DOHH2 (cell line): ENCODE results near the gene FOXP2.

Source experiments
- H3F3A ChIP-seq: fragments of 200-600 bp; sonication (generic), shearing (Covaris generic); 2 replicates; pipeline ENCODE4 v1.6.0; 2016; ENCODE audit warnings: antibody characterized with exemption, mild to moderate bottlenecking; ENCODE audit not compliant: control insufficient read depth, insufficient read depth
- H3K27ac ChIP-seq: fragments of 200-600 bp; sonication (generic); 2 replicates; pipeline ENCODE4 v1.5.1; 2014; ENCODE audit warnings: low read depth, mild to moderate bottlenecking, low read length, moderate library complexity
- H3K27me3 ChIP-seq: fragments of 200-600 bp; sonication (generic); 2 replicates; pipeline ENCODE4 v1.6.1; 2014; ENCODE audit warnings: mild to moderate bottlenecking, low read length, mixed read lengths; ENCODE audit not compliant: control insufficient read depth
- H3K36me3 ChIP-seq: fragments of 200-600 bp; sonication (generic); 2 replicates; pipeline ENCODE4 v1.6.1; 2014; ENCODE audit warnings: mild to moderate bottlenecking, low read length, moderate library complexity, mixed read lengths; ENCODE audit not compliant: control insufficient read depth
- H3K4me1 ChIP-seq: fragments of 200-600 bp; sonication (generic); 2 replicates; pipeline ENCODE4 v1.6.1; 2014; ENCODE audit warnings: mild to moderate bottlenecking, low read length, mixed read lengths; ENCODE audit not compliant: control insufficient read depth
- H3K4me2 ChIP-seq: fragments of 200-600 bp; sonication (generic); 2 replicates; pipeline ENCODE4 v1.6.0; 2014; ENCODE audit warnings: mild to moderate bottlenecking, low read length, moderate library complexity
- H3K4me3 ChIP-seq: fragments of 200-600 bp; sonication (generic); 2 replicates; pipeline ENCODE4 v1.5.1; 2014; ENCODE audit warnings: mild to moderate bottlenecking, low read length, mixed read lengths
- H3K79me2 ChIP-seq: fragments of 200-600 bp; sonication (generic); 2 replicates; pipeline ENCODE4 v1.6.1; 2014; ENCODE audit warnings: mild to moderate bottlenecking, low read length, mixed read lengths; ENCODE audit not compliant: control insufficient read depth
- H3K9me2 ChIP-seq: fragments of 200-600 bp; sonication (generic); replicated peaks from 2 replicates; pipeline ENCODE4 v1.6.1; 2014; ENCODE audit warnings: mild to moderate bottlenecking, low read length, mixed read lengths; ENCODE audit not compliant: control insufficient read depth
- H3K9me3 ChIP-seq: fragments of 200-600 bp; sonication (generic); 2 replicates; pipeline ENCODE4 v1.6.1; 2014; ENCODE audit warnings: antibody characterized with exemption, low read length, mixed read lengths; ENCODE audit not compliant: control insufficient read depth, insufficient read depth
- H4K20me1 ChIP-seq: fragments of 200-600 bp; sonication (generic); 2 replicates; pipeline ENCODE4 v1.6.0; 2014; ENCODE audit warnings: low read depth, mild to moderate bottlenecking, antibody characterized with exemption, low read length, moderate library complexity; ENCODE audit not compliant: control insufficient read depth, insufficient read depth
- CTCF ChIP-seq: fragments of 200-600 bp; sonication (generic); IDR thresholded peaks from one replicate; pipeline ENCODE4 v1.5.1; 2014; ENCODE audit warnings: antibody characterized with exemption, mild to moderate bottlenecking, low read depth, low read length; ENCODE audit not compliant: poor library complexity, severe bottlenecking
- EZH2phosphoT487 ChIP-seq: fragments of 200-600 bp; sonication (generic); IDR thresholded peaks from 2 replicates; pipeline ENCODE4 v1.6.1; 2017; ENCODE audit warnings: borderline replicate concordance, mild to moderate bottlenecking, antibody characterized with exemption, low read length, moderate library complexity, mixed read lengths

The FOXP2 gene

GRCh38 chr7:114417290-114417689 is 2.7 kb downstream of the FOXP2 start:
- Histone ChIP-seq H4K20me1 (no peaks in the 10 kb centered on the region), H3K36me3 (no peaks in the 10 kb centered on the region)

GRCh38 chr7:114418117-114418516 is 3.5 kb downstream of the FOXP2 start:
- H3F3A ChIP-seq: no peaks in the 10 kb centered on the region
- no peaks in the 10 kb centered on the region for H3K4me1 ChIP-seq
- no peak overlapping the region for H3K4me3 ChIP-seq
- no peaks in the 10 kb centered on the region for H4K20me1 ChIP-seq
- H3K4me2 ChIP-seq: no peak overlapping the region
- H3K27ac ChIP-seq: no peak overlapping the region
- no peaks in the 10 kb centered on the region for H3K79me2 ChIP-seq
- no peaks in the 10 kb centered on the region for H3K9me3 ChIP-seq
- H3K36me3 ChIP-seq: no peaks in the 10 kb centered on the region
- 0 out of 2 replicates have a peak, but pooled peaks cover 4% of the 10 kb centered on the region for H3K27me3 ChIP-seq
- no peak for TF ChIP-seq CTCF
- TF ChIP-seq EZH2phosphoT487: no peak
- H3K9me2 ChIP-seq: no peaks in the 10 kb centered on the region

More at GRCh38 chr7:114417290-114417689, 2.7 kb downstream of the FOXP2 start:
- Histone ChIP-seq H3K4me1 (no peaks in the 10 kb centered on the region), H3K4me3 (no peak overlapping the region), H3K27me3 (0 out of 2 replicates have a peak, but pooled peaks cover 4% of the 10 kb centered on the region), H3K27ac (no peak overlapping the region), H3K9me3 (no peaks in the 10 kb centered on the region), H3K9me2 (no peaks in the 10 kb centered on the region), H3K79me2 (no peaks in the 10 kb centered on the region), H3F3A (no peaks in the 10 kb centered on the region), H3K4me2 (no peak overlapping the region)
- no peak for TF ChIP-seq EZH2phosphoT487
- no peak for TF ChIP-seq CTCF

- Histone ChIP-seq H3K27ac (no peak overlapping the region), H3K36me3 (no peaks in the 10 kb centered on the region), H3K4me3 (no peak overlapping the region), H3K9me2 (no peaks in the 10 kb centered on the region), H4K20me1 (no peaks in the 10 kb centered on the region), H3F3A (no peaks in the 10 kb centered on the region), H3K4me2 (no peak overlapping the region), H3K4me1 (no peaks in the 10 kb centered on the region), H3K79me2 (no peaks in the 10 kb centered on the region), H3K9me3 (no peaks in the 10 kb centered on the region), H3K27me3 (0 out of 2 replicates have a peak, but pooled peaks cover 4% of the 10 kb centered on the region)
- TF ChIP-seq CTCF (no peak), EZH2phosphoT487 (no peak)
Measured at GRCh38 chr7:114419441-114420272, 5.0 kb downstream of the FOXP2 start.
